Measurements from ENCODE around the gene PLK5.

PLK5 gene

DNA sequence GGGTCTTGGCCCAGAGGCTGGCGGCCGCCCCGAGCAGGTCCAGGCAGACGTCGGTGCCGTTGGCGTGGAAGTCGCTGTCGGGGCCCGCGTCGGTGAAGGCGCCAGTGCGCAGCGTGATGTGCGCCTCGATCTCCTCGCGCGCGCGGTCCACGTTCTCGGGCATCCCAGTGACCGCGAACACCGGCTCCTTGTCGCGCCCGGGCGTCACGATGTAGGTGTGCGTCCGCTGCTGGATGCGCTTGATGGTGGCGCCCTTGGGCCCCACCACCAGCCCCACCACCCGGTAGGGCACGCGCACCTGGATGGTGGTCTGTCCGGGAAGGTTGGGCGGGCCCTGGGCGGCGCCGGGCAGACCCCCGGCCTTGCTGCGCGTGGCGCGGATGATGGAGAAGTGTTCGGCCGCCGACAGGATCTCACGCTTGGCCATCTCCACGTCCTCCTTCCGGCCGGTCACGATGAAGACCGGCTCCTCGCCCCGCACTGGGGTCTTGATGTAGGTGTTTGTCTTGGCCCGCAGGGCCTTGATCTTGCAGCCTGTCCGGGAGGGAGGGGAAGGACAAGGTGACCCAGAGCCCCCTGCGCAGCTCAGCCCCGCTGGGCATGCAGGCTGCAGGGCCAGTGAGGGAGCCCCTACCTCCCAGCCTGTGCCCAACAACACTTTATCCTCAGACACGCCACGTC lies 32.7 kb downstream of the PLK5 start:
- TF ChIP-seq, protein P1, sequence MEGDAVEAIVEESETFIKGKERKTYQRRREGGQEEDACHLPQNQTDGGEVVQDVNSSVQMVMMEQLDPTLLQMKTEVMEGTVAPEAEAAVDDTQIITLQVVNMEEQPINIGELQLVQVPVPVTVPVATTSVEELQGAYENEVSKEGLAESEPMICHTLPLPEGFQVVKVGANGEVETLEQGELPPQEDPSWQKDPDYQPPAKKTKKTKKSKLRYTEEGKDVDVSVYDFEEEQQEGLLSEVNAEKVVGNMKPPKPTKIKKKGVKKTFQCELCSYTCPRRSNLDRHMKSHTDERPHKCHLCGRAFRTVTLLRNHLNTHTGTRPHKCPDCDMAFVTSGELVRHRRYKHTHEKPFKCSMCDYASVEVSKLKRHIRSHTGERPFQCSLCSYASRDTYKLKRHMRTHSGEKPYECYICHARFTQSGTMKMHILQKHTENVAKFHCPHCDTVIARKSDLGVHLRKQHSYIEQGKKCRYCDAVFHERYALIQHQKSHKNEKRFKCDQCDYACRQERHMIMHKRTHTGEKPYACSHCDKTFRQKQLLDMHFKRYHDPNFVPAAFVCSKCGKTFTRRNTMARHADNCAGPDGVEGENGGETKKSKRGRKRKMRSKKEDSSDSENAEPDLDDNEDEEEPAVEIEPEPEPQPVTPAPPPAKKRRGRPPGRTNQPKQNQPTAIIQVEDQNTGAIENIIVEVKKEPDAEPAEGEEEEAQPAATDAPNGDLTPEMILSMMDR (IDR thresholded peaks at IDR 0.05; ENCODE audit: insufficient read depth, missing control alignments) = no peak
- no peak for FAIRE-seq

DNA sequence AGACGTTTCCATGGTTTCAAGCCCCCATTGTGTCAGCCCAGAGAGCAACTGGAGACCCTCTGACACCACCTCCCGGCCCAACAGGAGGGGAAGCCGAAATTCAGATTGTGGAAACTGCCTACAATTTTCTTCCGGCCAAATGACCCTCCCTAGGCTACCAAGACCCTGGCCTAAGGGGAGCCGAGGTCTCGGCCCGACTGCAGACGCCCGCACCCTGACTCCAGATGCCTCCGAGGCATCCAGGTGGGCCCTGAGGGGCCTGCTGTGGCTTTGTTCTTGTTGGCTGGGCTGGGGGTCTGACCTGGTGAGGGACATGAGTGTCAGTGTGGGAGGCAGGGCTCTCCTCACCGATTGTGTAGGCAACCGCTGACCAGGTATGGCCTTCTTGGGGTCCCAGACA lies 34.7 kb downstream of the PLK5 start:
- no peak for DNase-seq (ENCODE audit: insufficient read length, low spot score)
- TF ChIP-seq, protein P1 (IDR thresholded peaks at IDR 0.05; ENCODE audit: insufficient read depth, missing control alignments) = no peak
- FAIRE-seq = no peak

More for the DNA sequence above, 32.7 kb downstream of the PLK5 start:
- DNase-seq (ENCODE audit: insufficient read length, low spot score) = no peak

DNA sequence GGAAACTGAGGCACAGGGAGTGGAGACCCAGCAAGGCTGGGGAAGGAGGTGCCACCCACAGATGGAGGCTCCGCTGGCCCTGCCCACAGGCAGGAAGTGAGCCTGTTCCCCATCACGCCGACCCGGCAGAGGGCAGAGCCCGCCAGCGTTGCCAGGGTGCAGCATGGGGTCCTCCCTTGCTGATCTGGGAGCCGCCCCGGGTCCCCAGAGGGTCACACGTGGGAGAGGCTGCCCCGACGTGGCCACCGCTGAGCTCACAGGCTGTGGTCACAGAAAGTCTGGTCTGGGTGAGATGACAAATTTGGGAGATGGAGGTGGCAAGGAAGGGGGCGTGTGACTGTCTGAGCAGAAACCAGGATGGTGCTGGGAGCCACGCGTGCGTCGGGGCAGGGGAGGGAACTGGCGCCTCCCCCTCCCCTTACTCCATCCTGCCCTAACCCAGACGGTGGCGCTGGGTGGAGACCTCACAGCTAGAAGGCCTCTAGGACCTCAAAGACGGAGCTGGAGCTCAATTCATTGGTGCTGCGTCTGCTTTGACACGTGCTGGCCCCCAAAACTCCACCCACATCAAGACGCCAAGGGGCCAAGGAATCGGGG lies 36.5 kb downstream of the PLK5 start:
- TF ChIP-seq, protein P1 (IDR thresholded peaks at IDR 0.05; ENCODE audit: insufficient read depth, missing control alignments) = no peak
- FAIRE-seq (no peak), DNase-seq (ENCODE audit: insufficient read length, low spot score) (no peak)

DNA sequence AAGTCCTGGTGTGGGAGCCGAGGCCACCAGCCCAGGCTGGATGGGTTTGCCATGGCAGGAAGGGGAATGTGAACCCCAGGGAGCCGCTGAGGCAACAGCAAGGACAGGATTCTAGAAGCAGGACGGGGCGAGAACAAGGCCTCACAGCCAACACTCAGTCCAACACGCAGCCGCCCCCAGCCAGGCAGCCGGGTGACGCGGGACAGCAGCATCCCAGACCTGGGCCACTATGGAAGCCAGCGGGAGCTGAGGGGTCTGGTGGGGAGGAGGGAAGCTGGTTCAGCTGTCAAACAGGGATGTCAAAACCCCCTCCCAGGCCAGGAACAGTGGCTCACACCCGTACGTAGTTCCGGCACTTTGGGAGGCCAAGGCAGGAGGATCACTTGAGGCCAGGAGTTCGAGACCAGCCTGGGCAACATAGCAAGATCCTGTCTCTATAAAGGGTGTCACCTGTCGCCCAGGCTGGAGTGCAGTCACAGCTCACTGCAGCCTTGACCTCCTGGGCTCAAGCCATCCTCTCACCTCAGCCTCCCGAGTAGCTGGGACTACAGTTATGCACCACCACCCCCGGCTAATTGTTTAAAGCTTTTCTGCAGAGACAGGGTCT lies 37.5 kb downstream of the PLK5 start:
- DNase-seq (ENCODE audit: insufficient read length, low spot score) (no peak), FAIRE-seq (no peak)
- TF ChIP-seq, protein P1 (IDR thresholded peaks at IDR 0.05; ENCODE audit: insufficient read depth, missing control alignments) = no peak

DNA sequence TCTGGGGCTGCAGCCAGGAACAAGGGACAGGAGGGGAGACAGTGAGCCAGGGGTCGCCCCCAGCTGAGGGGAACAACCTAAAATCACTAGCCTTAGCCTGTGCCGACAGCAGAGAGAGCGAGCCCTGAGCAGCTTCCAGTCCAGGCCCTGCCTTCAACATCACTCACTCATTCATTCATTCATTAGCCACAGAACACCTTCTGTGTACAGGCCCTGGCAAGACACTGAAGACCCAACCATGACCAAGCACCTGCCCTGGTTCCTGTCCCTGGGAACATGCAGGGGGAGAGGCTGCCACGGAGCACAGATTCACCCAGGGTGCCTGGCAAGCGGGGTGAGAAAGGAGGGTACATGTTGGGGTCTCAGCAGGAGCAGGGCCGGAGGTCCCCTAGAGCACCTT lies 39.4 kb downstream of the PLK5 start:
- FAIRE-seq (no peak), DNase-seq (ENCODE audit: insufficient read length, low spot score) (no peak)
- TF ChIP-seq, protein P1 (IDR thresholded peaks at IDR 0.05; ENCODE audit: insufficient read depth, missing control alignments) = no peak

DNA sequence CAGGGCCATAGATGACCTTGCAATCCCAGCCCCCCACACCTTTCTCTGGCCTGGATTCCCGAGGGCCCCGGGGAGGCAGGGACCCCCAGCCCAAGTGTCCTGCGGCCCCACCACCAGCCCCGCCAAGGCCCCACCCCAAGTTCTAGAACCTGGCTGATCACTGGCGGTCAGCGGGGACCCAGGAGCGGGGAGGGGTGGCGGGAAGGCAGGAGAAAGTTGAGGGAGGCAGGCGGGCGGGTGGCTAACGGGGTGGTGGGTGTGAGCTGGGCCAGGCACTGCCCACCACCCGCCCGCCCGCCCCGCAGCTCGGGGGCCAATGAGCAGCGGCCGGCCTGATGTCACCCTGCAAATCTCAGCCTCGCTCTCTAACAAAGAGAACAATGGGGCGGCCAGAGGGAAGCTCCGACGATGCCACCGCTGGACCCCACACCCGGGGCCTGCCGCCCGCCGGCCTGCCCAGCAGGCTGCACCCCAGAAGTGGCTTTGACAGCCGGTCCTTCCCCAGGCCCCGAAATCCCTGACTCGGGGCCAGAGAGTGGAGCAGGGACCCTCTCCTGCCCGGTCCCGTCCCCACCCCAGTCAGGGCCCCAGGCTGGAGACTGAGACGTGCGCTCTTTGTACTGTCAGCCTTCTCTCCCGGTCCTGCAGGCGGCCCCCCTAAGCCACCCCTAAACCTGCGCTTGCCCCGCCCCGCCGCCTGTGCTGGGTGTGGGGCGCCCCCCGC lies 42.7 kb downstream of the PLK5 start:
- DNase-seq (ENCODE audit: insufficient read length, low spot score) = peak; percentile 81
- TF ChIP-seq, protein P1 (IDR thresholded peaks at IDR 0.05; ENCODE audit: insufficient read depth, missing control alignments) = no peak
- no peak for FAIRE-seq

Data from D721Med (cell line).